Heart right ventricle (tissue), 16 donors: Measurements from ENCODE around the gene CLTA. TPM values are rescaled to one million over a fixed set of nuclear protein-coding genes. Genes with fewer than 3 reads are reported as not detected.

ENCODE experiments used
- ATAC-seq, 8 donors: fragments of 200-7000 bp; cut with Tn5 transposase; one replicate each; pipeline ENCODE4 v1.9.1; 2020; ENCODE audit warnings: mild to moderate bottlenecking in 8 of 8, moderate library complexity in 8 of 8, moderate number of reproducible peaks in 1 of 8
- DNase-seq, 2 donors: peaks; one replicate each; pipeline ENCODE4 v3.0.0-alpha.2; 2020
- H3K27ac ChIP-seq, 10 donors: fragments of 200-600 bp; sonication (generic) in 2 of 10; one replicate each; pipeline versions ENCODE4 v1.5.0 to v1.8.0; 2020 to 2022; ENCODE audit warnings: mild to moderate bottlenecking in 3 of 10
- H3K27me3 ChIP-seq, 7 donors: fragments of 200-600 bp; one replicate each; pipeline ENCODE4 v1.8.0; 2021 to 2022; ENCODE audit warnings: mild to moderate bottlenecking in 2 of 7
- H3K36me3 ChIP-seq, 9 donors: fragments of 200-600 bp; sonication (generic) in 1 of 9; one replicate each; pipeline versions ENCODE4 v1.5.0 to v1.8.0; 2020 to 2022; ENCODE audit warnings: mild to moderate bottlenecking in 2 of 9
- H3K4me1 ChIP-seq, 9 donors: fragments of 200-600 bp; sonication (generic) in 1 of 9; one replicate each; pipeline versions ENCODE4 v1.5.0 to v1.8.0; 2020 to 2022; ENCODE audit warnings: mild to moderate bottlenecking in 4 of 9
- H3K4me3 ChIP-seq, 10 donors: fragments of 200-600 bp; sonication (generic) in 2 of 10; one replicate each; pipeline versions ENCODE4 v1.5.0 to v1.8.0; 2020 to 2022; ENCODE audit warnings: mild to moderate bottlenecking in 7 of 10, moderate library complexity in 2 of 10
- H3K9me3 ChIP-seq, 11 donors: fragments of 200-600 bp in 10 of 11; sonication (generic) in 2 of 11; one replicate each; pipeline versions ENCODE4 v1.5.0 to v1.8.0; 2013 to 2022; ENCODE audit warnings: mild to moderate bottlenecking in 2 of 11, control low read depth in 1 of 11, moderate library complexity in 1 of 11
- CTCF ChIP-seq, 9 donors: fragments of 200-600 bp; sonication (generic) in 2 of 9; IDR thresholded peaks; one replicate each; pipeline versions ENCODE4 v1.5.0 to v1.8.0; 2021 to 2022; ENCODE audit warnings: antibody characterized with exemption in 9 of 9, mild to moderate bottlenecking in 5 of 9, moderate library complexity in 1 of 9
- WGBS, 2 donors: extraction: QIAGEN DNeasy Blood & Tissue Kit; methylation state at CpG; one replicate each; pipeline ENCODE4 v1.1.7; 2013; ENCODE audit warnings: inconsistent platforms in 1 of 2; 5-methylcytosine and 5-hydroxymethylcytosine counted together
- intact Hi-C, 10 donors: fragments of 100-400 bp; cut with DNase I; formaldehyde crosslinking; loops; one replicate each; pipeline versions ENCODE4 v1.11.1 to v1.14.2; 2022
- polyA plus RNA-seq, 2 donors: library from polyadenylated mRNA; stranded (reverse); fragments of 200-250 nt; gene quantifications; one replicate each; pipeline ENCODE4 v1.2.3, GENCODE V29; 2013
- total RNA-seq, 10 donors: library from RNA; stranded (reverse); fragmentation: NEBNext Ultra II Directional in 3 of 10; extraction: Animal tissue kit (Norgen Biotek cat#: 25700) in 3 of 10; gene quantifications; one replicate each; pipeline versions ENCODE4 v1.2.1 to v1.2.4, GENCODE V29; 2021 to 2023
- donor health status: Arrhythmogenic right ventricular cardiomyopathy.
- donor health status: ischemic (EF 13 %, LVEDD 7.1; RV severe dilation, severe dysfunction).
- donor health status: healthy with polysubstance abuse.
- donor health status: DM: no; HTN: yes; CAD: no.
- donor health status: DM: no; HTN: no; CAD: no.
- donor health status: ischemic (EF 25% LVEDD 6.9; RV normal size, moderate dysfunction).
- donor health status: ischemic (EF 25% LVEDD 5.7; RV mildly dilated, moderate dysfunction).
- donor health status: healthy.
- donor health status: DM: yes; HTN: yes; CAD: no.
- donor health status: Ischemic cardiomyopathy.
- donor health status: ischemic (EF 35%, LVEDD 5.7; RV mildly dilated, moderate dysfunction).
- donor health status: nonischemic (EF 11% LVEDD 7.7; RV severe dilation, severe dysfunction).
- donor health status: DM: yes; HTN: yes; CAD: no.
- donor health status: PGD.
- donor health status: ischemic (EF 29% LVEDD 5.4; RV normal size, mild dysfunction).
- donor health status: nonischemic (EF 23%, LVEDD 6.1; RV moderate dilation, normal function).

CLTA gene
- total and polyA plus RNA-seq, 12 donors = 34.3 to 138 (median 48.8) TPM

GRCh38 chr9:36146651-36147050, 44.1 kb upstream of the CLTA start:
- TF ChIP-seq CTCF (IDR thresholded peaks at IDR 0.05) = no peak
- peaks cover 0 to 23% (median 0%) of the 10 kb centered on the region in 9 donors for H3K36me3 ChIP-seq
- intact Hi-C loops = no loop called here
- H3K4me3 ChIP-seq = no peak overlapping the region
- ATAC-seq (no peak), DNase-seq (no peak)
- H3K9me3 ChIP-seq = peaks cover 0 to 9% (median 0%) of the 10 kb centered on the region in 11 donors
- H3K27ac ChIP-seq = no peak overlapping the region
- peaks cover 6 to 99% (median 45%) of the 10 kb centered on the region in 9 donors for H3K4me1 ChIP-seq
- no peaks in the 10 kb centered on the region for H3K27me3 ChIP-seq
- WGBS, 2 donors = 91 to 95% methylated on average over 10 of the region's 10 CpGs

- Histone ChIP-seq H3K27ac (peak overlapping the region in 5 of 10 donors; percentile 9 to 96 (median 21)), H3K4me3 (no peak overlapping the region), H3K36me3 (peaks cover 0 to 23% (median 0%) of the 10 kb centered on the region in 9 donors), H3K4me1 (peaks cover 6 to 99% (median 37%) of the 10 kb centered on the region in 9 donors), H3K9me3 (peaks cover 0 to 9% (median 0%) of the 10 kb centered on the region in 11 donors), H3K27me3 (no peaks in the 10 kb centered on the region)
- ATAC-seq (no peak), DNase-seq (no peak)
- 94 to 96% methylated on average over 14 of the region's 14 CpGs for WGBS, 2 donors
- intact Hi-C loops = no loop called here
- no peak for TF ChIP-seq CTCF (IDR thresholded peaks at IDR 0.05)
Measured at GRCh38 chr9:36147441-36148175, 43.1 kb upstream of the CLTA start.

GRCh38 chr9:36148311-36149051, 42.2 kb upstream of the CLTA start:
- peak; percentile 91 to 92 for DNase-seq
- Histone ChIP-seq H3K4me3 (no peak overlapping the region), H3K27ac (peak overlapping the region in 9 of 10 donors; percentile 17 to 96 (median 50)), H3K36me3 (peaks cover 0 to 26% (median 0%) of the 10 kb centered on the region in 9 donors), H3K4me1 (peaks cover 6 to 99% (median 28%) of the 10 kb centered on the region in 9 donors), H3K27me3 (no peaks in the 10 kb centered on the region), H3K9me3 (peaks cover 0 to 9% (median 0%) of the 10 kb centered on the region in 11 donors)
- ATAC-seq = peak; percentile 68 to 92 (median 88)
- intact Hi-C loops = no loop called here
- TF ChIP-seq CTCF (IDR thresholded peaks at IDR 0.05) = no peak
- WGBS, 2 donors = 58 to 60% methylated on average over 14 of the region's 14 CpGs

- ATAC-seq = peak in 1 of 8 donors; percentile 6
- H3K27ac ChIP-seq = peak overlapping the region in 6 of 10 donors; percentile 20 to 96 (median 49)
- peaks cover 6 to 99% (median 30%) of the 10 kb centered on the region in 9 donors for H3K4me1 ChIP-seq
- peaks cover 0 to 9% (median 0%) of the 10 kb centered on the region in 11 donors for H3K9me3 ChIP-seq
- peaks cover 0 to 23% (median 0%) of the 10 kb centered on the region in 9 donors for H3K36me3 ChIP-seq
- intact Hi-C loops = no loop called here
- no peak for TF ChIP-seq CTCF (IDR thresholded peaks at IDR 0.05)
- no peak for DNase-seq
- no peaks in the 10 kb centered on the region for H3K27me3 ChIP-seq
- WGBS, 2 donors = 73 to 78% methylated on average over 4 of the region's 4 CpGs
- no peak overlapping the region for H3K4me3 ChIP-seq
Measured at GRCh38 chr9:36149197-36149596, 41.5 kb upstream of the CLTA start.
